H1 (cell line): ENCODE data around the gene CHFR. TPM values are rescaled to one million over a fixed set of nuclear protein-coding genes. Genes with fewer than 3 reads are reported as not detected.

Source experiments
- CTCF ChIA-PET: fragments of 300-600 bp; sonication (Branson Sonifier 250); formaldehyde crosslinking; loops from one replicate; lab custom pipeline; 2021; ENCODE audit not compliant: partially characterized antibody; lab: Charles Lee
- POLR2A ChIA-PET: fragments of 300-600 bp; sonication (Branson Sonifier 250); formaldehyde crosslinking; loops from one replicate; lab custom pipeline; 2021; ENCODE audit warnings: inconsistent platforms; ENCODE audit not compliant: partially characterized antibody; lab: Charles Lee
- DNase-seq, 2 experiments: peaks; one replicate each; pipeline versions ENCODE4 v3.0.0 to v3.0.0-alpha.2; 2010 to 2022; ENCODE audit warnings: low spot score in 2 of 2, low read depth in 1 of 2, mixed read lengths in 1 of 2
- FAIRE-seq: peaks from 2 replicates; lab custom pipeline; 2011; peaks lifted over from hg19 to GRCh38; lab: Jason Lieb, UNC
- H2AFZ ChIP-seq: 2 replicates; pipeline ENCODE4 v1.8.1; 2012; ENCODE audit warnings: low read length, inconsistent platforms
- H2AK5ac ChIP-seq: 2 replicates; pipeline ENCODE4 v1.6.1; 2013; ENCODE audit warnings: low read depth, low read length
- H2BK120ac ChIP-seq: replicated peaks from 2 replicates; pipeline ENCODE3; 2013; ENCODE audit warnings: low read depth, low read length, inconsistent platforms
- H2BK12ac ChIP-seq: 2 replicates; pipeline ENCODE4 v1.6.1; 2013; ENCODE audit warnings: low read depth, low read length
- H2BK15ac ChIP-seq: 2 replicates; pipeline ENCODE4 v1.6.1; 2013; ENCODE audit warnings: low read length
- H2BK20ac ChIP-seq: 2 replicates; pipeline ENCODE4 v1.6.1; 2013; ENCODE audit warnings: low read length
- H2BK5ac ChIP-seq: 2 replicates; pipeline ENCODE4 v1.6.1; 2013; ENCODE audit warnings: low read depth, low read length
- H3K14ac ChIP-seq: 2 replicates; pipeline ENCODE4 v1.6.1; 2013; ENCODE audit warnings: inconsistent platforms; ENCODE audit not compliant: insufficient read length
- H3K18ac ChIP-seq: 2 replicates; pipeline ENCODE4 v1.6.1; 2013; ENCODE audit warnings: low read length; ENCODE audit errors: extremely low read depth
- H3K23ac ChIP-seq: 2 replicates; pipeline ENCODE4 v1.6.1; 2013; ENCODE audit warnings: inconsistent platforms; ENCODE audit not compliant: insufficient read length
- H3K23me2 ChIP-seq: 2 replicates; pipeline ENCODE4 v1.6.1; 2013; ENCODE audit warnings: low read depth, low read length
- H3K27ac ChIP-seq: 2 replicates; pipeline ENCODE4 v1.6.1; 2011; ENCODE audit warnings: low read depth, low read length, inconsistent platforms
- H3K27me3 ChIP-seq, 4 experiments: replicated peaks in 1 of 4; 1 replicate in 1 of 4; 2 replicates in 3 of 4; pipeline versions ENCODE4 v1.6.1 to v1.8.1; 2011 to 2013; ENCODE audit warnings: low read length in 3 of 4, mild to moderate bottlenecking in 3 of 4, inconsistent platforms in 2 of 4, mixed read lengths in 2 of 4, moderate library complexity in 1 of 4; ENCODE audit not compliant: control insufficient read depth in 3 of 4, insufficient read depth in 3 of 4; ENCODE audit errors: extremely low read depth in 1 of 4
- H3K36me3 ChIP-seq, 4 experiments: 2 replicates each; pipeline versions ENCODE4 v1.6.1 to v1.8.1; 2011 to 2013; ENCODE audit warnings: mild to moderate bottlenecking in 4 of 4, low read length in 3 of 4, moderate library complexity in 2 of 4, control low read depth in 1 of 4, inconsistent platforms in 1 of 4; ENCODE audit not compliant: insufficient read depth in 4 of 4, control insufficient read depth in 2 of 4
- H3K4ac ChIP-seq: replicated peaks from 2 replicates; pipeline ENCODE3; 2013; ENCODE audit warnings: low read length, low read depth, mixed read lengths, inconsistent platforms; ENCODE audit not compliant: insufficient read length
- H3K4me1 ChIP-seq, 4 experiments: replicated peaks in 1 of 4; 1 replicate in 1 of 4; 2 replicates in 3 of 4; pipeline versions ENCODE4 v1.6.1 to v1.8.1; 2011 to 2013; ENCODE audit warnings: low read length in 3 of 4, inconsistent platforms in 2 of 4, mixed read lengths in 1 of 4; ENCODE audit not compliant: insufficient read depth in 4 of 4, control insufficient read depth in 3 of 4
- H3K4me2 ChIP-seq, 2 experiments: 2 replicates each; pipeline versions ENCODE4 v1.6.1 to v1.8.1; 2011 to 2013; ENCODE audit warnings: low read depth in 2 of 2, low read length in 2 of 2, control low read depth in 1 of 2, inconsistent platforms in 1 of 2, mild to moderate bottlenecking in 1 of 2; ENCODE audit not compliant: insufficient read depth in 1 of 2
- H3K4me3 ChIP-seq, 4 experiments: fragments of 200-600, 300-600 bp in 1 of 4; sonication (generic), shearing (Covaris generic), sonication (Bioruptor Twin) in 1 of 4; 2 replicates each; pipeline versions ENCODE4 v1.5.1 to v1.8.1; 2011 to 2016; ENCODE audit warnings: low read length in 4 of 4, low read depth in 3 of 4, control low read depth in 2 of 4, inconsistent platforms in 2 of 4, mild to moderate bottlenecking in 2 of 4, mixed read lengths in 1 of 4, moderate library complexity in 1 of 4; ENCODE audit not compliant: insufficient read depth in 2 of 4; ENCODE audit errors: extremely low read depth in 1 of 4
- H3K56ac ChIP-seq: replicated peaks from 2 replicates; pipeline ENCODE3; 2013; ENCODE audit warnings: low read depth, mild to moderate bottlenecking, mixed read lengths, low read length, inconsistent platforms; ENCODE audit not compliant: insufficient read length
- H3K79me1 ChIP-seq: 2 replicates; pipeline ENCODE4 v1.6.1; 2013; ENCODE audit warnings: low read depth, low read length, control low read depth
- H3K79me2 ChIP-seq, 2 experiments: 2 replicates each; pipeline versions ENCODE4 v1.6.1 to v1.8.1; 2012 to 2013; ENCODE audit warnings: low read length in 2 of 2, mild to moderate bottlenecking in 2 of 2, inconsistent platforms in 1 of 2; ENCODE audit not compliant: insufficient read depth in 2 of 2, control insufficient read depth in 1 of 2
- H3K9ac ChIP-seq, 4 experiments: replicated peaks in 1 of 4; 1 replicate in 1 of 4; 2 replicates in 3 of 4; pipeline versions ENCODE4 v1.6.1 to v1.8.1; 2011 to 2013; ENCODE audit warnings: low read depth in 3 of 4, low read length in 3 of 4, control low read depth in 2 of 4, mild to moderate bottlenecking in 2 of 4, moderate library complexity in 2 of 4, inconsistent platforms in 1 of 4; ENCODE audit errors: extremely low read depth in 1 of 4
- H3K9me3 ChIP-seq, 2 experiments: 2 replicates each; pipeline versions ENCODE4 v1.6.1 to v1.8.1; 2012 to 2013; ENCODE audit warnings: mild to moderate bottlenecking in 2 of 2, moderate library complexity in 2 of 2, control low read depth in 1 of 2, inconsistent platforms in 1 of 2, low read depth in 1 of 2, low read length in 1 of 2, mixed read lengths in 1 of 2; ENCODE audit not compliant: insufficient read depth in 2 of 2
- H4K20me1 ChIP-seq, 2 experiments: replicated peaks in 1 of 2; 2 replicates each; pipeline versions ENCODE3 to v1.8.1; 2011 to 2013; ENCODE audit warnings: inconsistent platforms in 2 of 2, low read length in 2 of 2, mild to moderate bottlenecking in 1 of 2; ENCODE audit not compliant: insufficient read depth in 2 of 2, control insufficient read depth in 1 of 2
- H4K5ac ChIP-seq: 2 replicates; pipeline ENCODE4 v1.6.1; 2013; ENCODE audit warnings: low read length, low read depth, mixed read lengths, inconsistent platforms; ENCODE audit not compliant: insufficient read length
- H4K8ac ChIP-seq: 2 replicates; pipeline ENCODE4 v1.8.0; 2013; ENCODE audit warnings: mild to moderate bottlenecking, moderate library complexity, low read length, inconsistent platforms; ENCODE audit not compliant: insufficient read depth; ENCODE audit errors: extremely low read depth
- H4K91ac ChIP-seq: replicated peaks from 2 replicates; pipeline ENCODE3; 2013; ENCODE audit warnings: low read length, mixed read lengths, inconsistent platforms; ENCODE audit not compliant: insufficient read length
- GABPA ChIP-seq: IDR thresholded peaks from 2 replicates; pipeline ENCODE4 v1.6.1; 2011; ENCODE audit warnings: mild to moderate bottlenecking, low read length, moderate library complexity, borderline replicate concordance; ENCODE audit not compliant: insufficient read depth
- SIN3A ChIP-seq, 2 experiments: IDR thresholded peaks in 1 of 2; conservative IDR thresholded peaks in 1 of 2; 2 replicates each; pipeline ENCODE4 v1.6.1; 2011 to 2012; ENCODE audit warnings: low read length in 2 of 2, improper control_type of control experiment in 1 of 2, low read depth in 1 of 2, mild to moderate bottlenecking in 1 of 2
- WGBS, 2 experiments: shearing (Covaris generic) in 1 of 2; methylation state at CpG; one replicate each; pipeline versions ENCODE4 v1.1.6 to v1.1.7; 2013 to 2015; ENCODE audit warnings: low lambda C conversion rate in 2 of 2, mixed read lengths in 2 of 2, inconsistent platforms in 1 of 2, low coverage in 1 of 2, missing lambda C conversion rate in 1 of 2; ENCODE audit not compliant: insufficient replicate concordance in 2 of 2, insufficient coverage in 1 of 2, insufficient read length in 1 of 2; ENCODE audit errors: extremely low coverage in 1 of 2, missing lambda C conversion rate in 1 of 2; 5-methylcytosine and 5-hydroxymethylcytosine counted together
- polyA plus RNA-seq, 7 experiments: library from polyadenylated mRNA; depleted of rRNA in 3 of 7; stranded (reverse) in 5 of 7; unstranded in 2 of 7; fragments of >200 nt in 5 of 7; fragments of 200-250 nt in 2 of 7; gene quantifications; 1 replicate in 5 of 7; 2 replicates in 1 of 7; 4 replicates in 1 of 7; pipeline versions ENCODE4 v1.2.1 to v1.2.3, GENCODE V29; 2011 to 2013; ENCODE audit warnings: missing spikeins in 2 of 7, mixed read lengths in 2 of 7
- total RNA-seq: library from RNA; stranded (reverse); fragmentation: NEBNext Ultra II Directional; extraction: Animal tissue kit (Norgen Biotek cat#: 25700); gene quantifications from 2 replicates; pipeline ENCODE4 v1.2.1, GENCODE V29; 2021

CHFR gene
- total and polyA plus RNA-seq, 2 of the 8 experiments (the other 6 are each of a cell fraction or from before 2014, with no cell fraction given) = 31.4 to 44.6 TPM

DNA sequence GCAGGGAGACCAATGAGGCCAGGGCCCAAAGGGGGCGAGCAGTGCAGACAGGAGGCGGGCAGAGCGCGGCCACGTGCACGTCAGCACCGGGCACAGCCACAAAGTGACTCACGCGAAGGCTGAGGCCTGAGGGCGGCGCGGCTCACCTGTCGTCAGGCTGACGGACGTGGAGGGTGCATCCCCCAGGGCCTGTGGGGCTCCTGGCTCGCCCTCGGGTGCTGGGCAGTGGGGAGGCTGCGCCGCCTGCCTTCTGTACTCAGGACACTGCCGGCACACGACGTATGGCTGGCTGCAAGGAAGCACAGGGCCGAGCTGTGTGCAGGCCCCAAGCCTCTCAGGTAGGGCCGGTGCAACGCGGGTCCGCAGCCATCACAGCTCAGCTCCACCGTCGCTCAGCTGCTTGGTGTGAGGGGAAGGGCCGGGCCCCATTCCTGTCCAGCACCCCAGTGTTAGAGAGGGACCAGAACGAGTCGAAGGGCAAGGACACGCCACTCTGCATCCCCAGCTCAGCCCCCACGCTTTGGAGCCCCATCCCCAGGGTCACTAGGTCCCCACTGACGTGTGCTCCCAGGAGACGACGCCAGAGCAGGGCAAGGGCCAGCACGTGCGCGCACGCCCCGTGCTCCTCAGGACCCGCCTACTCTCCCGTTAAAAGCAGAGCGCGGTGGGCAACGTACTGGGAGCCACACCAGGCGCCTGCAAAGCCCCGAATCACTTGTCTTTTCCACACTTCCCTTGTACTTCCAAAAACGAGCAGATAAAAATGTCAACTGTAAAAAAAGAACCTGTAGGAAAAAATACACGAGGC lies 33.9 kb downstream of the CHFR start:
- no peaks in the 10 kb centered on the region for H3K27me3 ChIP-seq
- no peak overlapping the region for H3K4me3 ChIP-seq
- no peak overlapping the region for H3K27ac ChIP-seq
- H4K91ac ChIP-seq = no peak overlapping the region
- no peak for FAIRE-seq
- no peak overlapping the region for H2BK20ac ChIP-seq
- H2AFZ ChIP-seq = no peak overlapping the region
- H3K9ac ChIP-seq = no peak overlapping the region
- no peak overlapping the region for H2BK12ac ChIP-seq
- H3K56ac ChIP-seq = no peak overlapping the region
- no peak overlapping the region for H2BK15ac ChIP-seq
- 94% methylated on average over 37 of the region's 51 CpGs; no CpG with 5 or more reads in 1 of the 2 experiments for WGBS, 2 experiments
- no peaks in the 10 kb centered on the region for H3K9me3 ChIP-seq
- TF ChIP-seq GABPA (no peak), SIN3A (conservative IDR thresholded peaks at IDR 0.05 in 1 of 2, IDR thresholded peaks at IDR 0.05 in 1 of 2; ENCODE audit: low read depth in 1 of 2, low read length in 2 of 2) (no peak)
- TF ChIP-seq, all 59 proteins: peak for 0
- Histone ChIP-seq H2BK5ac (peak overlapping the region; percentile 66; the same call in 1 of the 2 replicates), H3K18ac (no peak overlapping the region), H3K4me2 (no peak overlapping the region), H3K79me2 (no peaks in the 10 kb centered on the region), H3K36me3 (peaks cover 5 to 49% (median 32%) of the 10 kb centered on the region in 4 experiments; a peak in 7 of 8 replicates), H3K23me2 (no peaks in the 10 kb centered on the region), H4K5ac (no peak overlapping the region), H3K23ac (no peak overlapping the region), H3K4me1 (peaks cover 0 to 1% (median 0%) of the 10 kb centered on the region in 4 experiments; a peak in 1 of 7 replicates), H4K20me1 (peaks cover 0 to 8% of the 10 kb centered on the region in 2 experiments), H2AK5ac (no peak overlapping the region), H3K4ac (no peak overlapping the region), H4K8ac (no peak overlapping the region; the same call in 1 of the 2 replicates), H3K79me1 (no peaks in the 10 kb centered on the region), H2BK120ac (no peak overlapping the region), H3K14ac (no peak overlapping the region)
- DNase-seq = no peak
- ChIA-PET POLR2A (interaction anchor here (1.1 to 1.8 kb wide), 3 partner anchors 10 to 25 kb away, joined by 3 to 5 read pairs (median 3); partner anchors contain the start of gene GOLGA3), CTCF (interaction anchor here (0.7 to 1.4 kb wide), 2 partner anchors 22 to 31 kb away, joined by 3 read pairs; no protein-coding TSS in a partner anchor)
